ENCODE results near the gene TBX1.

GRCh38 chr22:19743081-19743480 is 17.5 kb upstream of the TBX1 start:
- TF ChIP-seq, protein P1, sequence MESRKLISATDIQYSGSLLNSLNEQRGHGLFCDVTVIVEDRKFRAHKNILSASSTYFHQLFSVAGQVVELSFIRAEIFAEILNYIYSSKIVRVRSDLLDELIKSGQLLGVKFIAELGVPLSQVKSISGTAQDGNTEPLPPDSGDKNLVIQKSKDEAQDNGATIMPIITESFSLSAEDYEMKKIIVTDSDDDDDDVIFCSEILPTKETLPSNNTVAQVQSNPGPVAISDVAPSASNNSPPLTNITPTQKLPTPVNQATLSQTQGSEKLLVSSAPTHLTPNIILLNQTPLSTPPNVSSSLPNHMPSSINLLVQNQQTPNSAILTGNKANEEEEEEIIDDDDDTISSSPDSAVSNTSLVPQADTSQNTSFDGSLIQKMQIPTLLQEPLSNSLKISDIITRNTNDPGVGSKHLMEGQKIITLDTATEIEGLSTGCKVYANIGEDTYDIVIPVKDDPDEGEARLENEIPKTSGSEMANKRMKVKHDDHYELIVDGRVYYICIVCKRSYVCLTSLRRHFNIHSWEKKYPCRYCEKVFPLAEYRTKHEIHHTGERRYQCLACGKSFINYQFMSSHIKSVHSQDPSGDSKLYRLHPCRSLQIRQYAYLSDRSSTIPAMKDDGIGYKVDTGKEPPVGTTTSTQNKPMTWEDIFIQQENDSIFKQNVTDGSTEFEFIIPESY (IDR thresholded peaks at IDR 0.05; ENCODE audit: extremely low read depth, insufficient replicate concordance, low read length): no peak
- no peak for TF ChIP-seq POLR2A (IDR thresholded peaks at IDR 0.05; ENCODE audit: borderline replicate concordance, extremely low read depth, insufficient read depth, insufficient read length)
- no peak for TF ChIP-seq TCF7L2 (IDR thresholded peaks at IDR 0.05; ENCODE audit: borderline replicate concordance, extremely low read depth, insufficient read depth, insufficient read length)
- no peak for TF ChIP-seq CTCF (IDR thresholded peaks at IDR 0.05 in 2 of 3, conservative IDR thresholded peaks at IDR 0.05 in 1 of 3; ENCODE audit: borderline replicate concordance in 1 of 3, insufficient read depth in 1 of 3, low read depth in 2 of 3, low read length in 2 of 3)
- no peak for TF ChIP-seq CEBPB (IDR thresholded peaks at IDR 0.05; ENCODE audit: low read depth)
- no peak for TF ChIP-seq RAD21 (IDR thresholded peaks at IDR 0.05; ENCODE audit: low read depth)
- TF ChIP-seq POLR2AphosphoS5 (IDR thresholded peaks at IDR 0.05; ENCODE audit: low read depth, low read length): no peak
- TF ChIP-seq JUND (IDR thresholded peaks at IDR 0.05): no peak
- no peak for TF ChIP-seq SRF (IDR thresholded peaks at IDR 0.05; ENCODE audit: low read depth)
- TF ChIP-seq REST (IDR thresholded peaks at IDR 0.05; ENCODE audit: low read depth): no peak
- TF ChIP-seq YY1 (IDR thresholded peaks at IDR 0.05; ENCODE audit: extremely low read depth, insufficient replicate concordance, low read depth, low read length): no peak

All from HCT116 (cell line).